Measurements from ENCODE around the gene KIFC1. TPM values are rescaled to one million over a fixed set of nuclear protein-coding genes. Genes with fewer than 3 reads are reported as not detected.
"Not testable (repeated sequence)": the region's sequence is repeated elsewhere in the genome, so short reads cannot be mapped to it uniquely, and the experiment has no call there.

KIFC1 gene
- total RNA-seq, 1 donor from 2014 or later: 0.26 TPM

DNA sequence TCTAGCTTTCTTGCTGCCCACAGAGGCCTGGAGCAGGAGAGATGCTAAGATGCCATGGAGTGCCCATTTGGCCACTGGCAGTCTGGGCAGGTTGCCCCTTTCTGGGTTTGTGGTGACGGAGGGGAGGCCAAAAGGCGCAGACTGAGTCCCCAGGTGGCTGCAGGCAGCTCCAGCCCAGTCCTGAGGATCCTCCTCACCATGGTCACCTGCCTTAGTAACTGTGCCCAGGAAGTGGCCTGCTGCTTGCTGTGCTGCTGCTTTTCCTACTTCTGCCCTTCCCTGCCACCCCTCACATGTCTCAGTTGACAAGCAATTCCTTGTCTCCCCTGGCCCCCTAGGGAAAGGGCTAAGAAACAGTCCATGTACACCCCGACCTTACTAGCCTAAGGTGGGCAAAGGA is 35.3 kb upstream of the KIFC1 start:
- DNase-seq (ENCODE audit: low read depth): no peak
- Histone ChIP-seq H3K36me3 (ENCODE audit: control insufficient read depth, insufficient read depth, low read length) (no peaks in the 10 kb centered on the region), H3K27me3 (ENCODE audit: control insufficient read depth, insufficient read depth, low read length) (no peaks in the 10 kb centered on the region), H3K4me3 (ENCODE audit: low read depth, low read length) (no peak overlapping the region)
- FAIRE-seq: no peak
- TF ChIP-seq, protein P1, sequence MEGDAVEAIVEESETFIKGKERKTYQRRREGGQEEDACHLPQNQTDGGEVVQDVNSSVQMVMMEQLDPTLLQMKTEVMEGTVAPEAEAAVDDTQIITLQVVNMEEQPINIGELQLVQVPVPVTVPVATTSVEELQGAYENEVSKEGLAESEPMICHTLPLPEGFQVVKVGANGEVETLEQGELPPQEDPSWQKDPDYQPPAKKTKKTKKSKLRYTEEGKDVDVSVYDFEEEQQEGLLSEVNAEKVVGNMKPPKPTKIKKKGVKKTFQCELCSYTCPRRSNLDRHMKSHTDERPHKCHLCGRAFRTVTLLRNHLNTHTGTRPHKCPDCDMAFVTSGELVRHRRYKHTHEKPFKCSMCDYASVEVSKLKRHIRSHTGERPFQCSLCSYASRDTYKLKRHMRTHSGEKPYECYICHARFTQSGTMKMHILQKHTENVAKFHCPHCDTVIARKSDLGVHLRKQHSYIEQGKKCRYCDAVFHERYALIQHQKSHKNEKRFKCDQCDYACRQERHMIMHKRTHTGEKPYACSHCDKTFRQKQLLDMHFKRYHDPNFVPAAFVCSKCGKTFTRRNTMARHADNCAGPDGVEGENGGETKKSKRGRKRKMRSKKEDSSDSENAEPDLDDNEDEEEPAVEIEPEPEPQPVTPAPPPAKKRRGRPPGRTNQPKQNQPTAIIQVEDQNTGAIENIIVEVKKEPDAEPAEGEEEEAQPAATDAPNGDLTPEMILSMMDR (IDR thresholded peaks at IDR 0.05; ENCODE audit: insufficient read depth, low read length, severe bottlenecking): no peak

DNA sequence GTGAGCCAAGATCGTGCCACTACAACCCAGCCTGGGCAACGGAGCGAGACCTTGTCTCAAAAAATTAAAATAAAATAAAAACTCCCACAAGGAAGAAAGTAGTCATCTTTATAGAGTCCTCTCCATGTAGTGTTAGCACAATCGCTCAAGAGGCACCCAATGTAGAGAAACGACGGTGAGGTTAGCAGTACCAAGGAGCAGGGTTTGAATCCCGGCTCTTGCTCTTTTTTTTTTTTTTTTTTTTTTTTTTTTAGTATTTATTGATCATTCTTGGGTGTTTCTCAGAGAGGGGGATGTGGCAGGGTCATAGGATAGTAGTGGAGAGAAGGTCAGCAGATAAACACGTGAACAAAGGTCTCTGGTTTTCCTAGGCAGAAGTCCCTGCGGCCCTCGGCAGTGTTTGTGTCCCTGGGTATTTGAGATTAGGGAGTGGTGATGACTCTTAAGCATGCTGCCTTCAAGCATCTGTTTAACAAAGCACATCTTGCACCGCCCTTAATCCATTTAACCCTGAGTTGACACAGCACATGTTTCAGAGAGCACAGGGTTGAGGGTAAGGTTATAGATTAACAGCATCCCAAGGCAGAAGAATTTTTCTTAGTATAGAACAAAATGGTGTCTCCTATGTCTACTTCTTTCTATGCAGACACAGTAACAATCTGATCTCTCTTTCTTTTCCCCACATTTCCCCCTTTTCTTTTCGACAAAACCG is 34.3 kb upstream of the KIFC1 start:
- FAIRE-seq; H3K4me3 ChIP-seq (ENCODE audit: low read depth, low read length); DNase-seq (ENCODE audit: low read depth); H3K27me3 ChIP-seq (ENCODE audit: control insufficient read depth, insufficient read depth, low read length); H3K36me3 ChIP-seq (ENCODE audit: control insufficient read depth, insufficient read depth, low read length): not testable (repeated sequence)

DNA sequence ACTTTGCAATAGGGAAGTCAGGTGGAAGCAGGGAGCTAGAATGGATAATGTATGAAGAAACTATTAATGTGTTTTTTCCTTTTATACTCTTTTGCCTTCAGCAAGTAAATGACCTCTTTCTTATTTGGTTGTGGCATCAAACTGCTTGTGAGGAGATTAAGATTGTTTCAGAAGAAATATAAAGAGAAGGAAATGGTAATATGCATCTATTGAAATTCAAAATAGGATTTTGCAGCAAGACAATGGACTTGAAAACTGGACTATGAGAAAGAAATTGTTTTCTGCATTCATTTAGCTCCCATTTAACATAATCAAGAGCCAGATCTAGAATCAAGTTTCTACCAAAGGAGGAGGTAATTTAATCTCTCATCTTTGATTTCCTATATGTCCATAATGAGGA is 32.3 kb upstream of the KIFC1 start:
- H3K27me3 ChIP-seq (ENCODE audit: control insufficient read depth, insufficient read depth, low read length): no peaks in the 10 kb centered on the region
- FAIRE-seq (no peak), DNase-seq (ENCODE audit: low read depth) (no peak)
- H3K36me3 ChIP-seq (ENCODE audit: control insufficient read depth, insufficient read depth, low read length): no peaks in the 10 kb centered on the region
- no peak overlapping the region for H3K4me3 ChIP-seq (ENCODE audit: low read depth, low read length)
- TF ChIP-seq, protein P1 (IDR thresholded peaks at IDR 0.05; ENCODE audit: insufficient read depth, low read length, severe bottlenecking): no peak

DNA sequence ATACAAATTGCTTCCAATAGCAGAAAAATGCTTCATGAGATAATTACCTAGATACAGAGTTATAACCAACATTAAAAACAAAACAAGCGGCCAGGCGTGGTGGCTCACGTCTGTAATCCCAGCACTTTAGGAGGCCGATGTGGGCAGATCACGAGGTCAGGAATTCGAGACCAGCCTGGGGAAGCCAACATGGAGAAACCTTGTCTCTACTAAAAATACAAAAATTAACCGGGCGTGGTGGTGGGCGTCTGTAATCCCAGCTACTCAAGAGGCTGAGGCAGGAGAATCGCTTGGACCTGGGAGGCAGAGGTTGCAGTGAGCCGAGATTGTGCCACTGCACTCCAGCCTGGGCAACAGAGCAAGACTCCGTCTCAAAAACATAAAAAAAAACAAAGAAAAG is 28.1 kb upstream of the KIFC1 start:
- H3K4me3 ChIP-seq (ENCODE audit: low read depth, low read length); H3K36me3 ChIP-seq (ENCODE audit: control insufficient read depth, insufficient read depth, low read length); FAIRE-seq; DNase-seq (ENCODE audit: low read depth); H3K27me3 ChIP-seq (ENCODE audit: control insufficient read depth, insufficient read depth, low read length): not testable (repeated sequence)

DNA sequence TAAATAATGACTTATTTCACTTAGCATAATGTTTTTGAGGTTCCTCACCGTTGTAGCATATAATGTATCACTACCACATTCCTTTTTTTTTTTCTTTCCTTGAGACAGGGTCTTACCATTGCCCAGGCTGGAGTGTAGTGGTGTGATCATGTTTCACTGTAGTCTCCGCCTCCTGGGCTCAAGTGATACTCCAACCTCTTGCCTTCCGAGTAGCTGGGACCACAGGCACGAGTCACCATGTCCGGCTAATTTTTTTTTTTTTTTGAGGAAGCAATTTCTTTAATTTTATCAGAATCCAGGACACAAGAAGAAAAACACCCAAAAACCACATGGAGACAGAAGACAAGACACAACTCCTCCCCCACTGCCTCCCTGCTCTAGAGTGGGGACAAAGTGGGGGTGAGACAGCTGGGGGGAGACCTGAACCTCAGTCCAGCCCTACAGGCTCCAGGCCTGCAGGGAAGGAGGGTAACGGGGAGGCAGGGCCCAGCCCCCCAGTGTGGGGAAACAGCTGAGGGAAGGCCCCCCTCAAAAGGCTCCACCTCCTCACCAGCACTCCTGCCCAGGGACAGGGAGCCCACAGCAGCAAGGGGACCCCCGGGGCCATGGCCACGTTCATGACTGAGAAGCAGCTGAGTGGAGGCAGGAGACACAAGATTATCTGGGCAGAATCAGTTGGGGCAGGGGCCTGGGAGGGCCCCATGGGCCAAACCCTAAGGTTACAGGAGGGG is 27.0 kb upstream of the KIFC1 start:
- not testable (repeated sequence) for H3K27me3 ChIP-seq (ENCODE audit: control insufficient read depth, insufficient read depth, low read length); H3K4me3 ChIP-seq (ENCODE audit: low read depth, low read length); FAIRE-seq; H3K36me3 ChIP-seq (ENCODE audit: control insufficient read depth, insufficient read depth, low read length)
- DNase-seq (ENCODE audit: low read depth): peak; percentile 33

DNA sequence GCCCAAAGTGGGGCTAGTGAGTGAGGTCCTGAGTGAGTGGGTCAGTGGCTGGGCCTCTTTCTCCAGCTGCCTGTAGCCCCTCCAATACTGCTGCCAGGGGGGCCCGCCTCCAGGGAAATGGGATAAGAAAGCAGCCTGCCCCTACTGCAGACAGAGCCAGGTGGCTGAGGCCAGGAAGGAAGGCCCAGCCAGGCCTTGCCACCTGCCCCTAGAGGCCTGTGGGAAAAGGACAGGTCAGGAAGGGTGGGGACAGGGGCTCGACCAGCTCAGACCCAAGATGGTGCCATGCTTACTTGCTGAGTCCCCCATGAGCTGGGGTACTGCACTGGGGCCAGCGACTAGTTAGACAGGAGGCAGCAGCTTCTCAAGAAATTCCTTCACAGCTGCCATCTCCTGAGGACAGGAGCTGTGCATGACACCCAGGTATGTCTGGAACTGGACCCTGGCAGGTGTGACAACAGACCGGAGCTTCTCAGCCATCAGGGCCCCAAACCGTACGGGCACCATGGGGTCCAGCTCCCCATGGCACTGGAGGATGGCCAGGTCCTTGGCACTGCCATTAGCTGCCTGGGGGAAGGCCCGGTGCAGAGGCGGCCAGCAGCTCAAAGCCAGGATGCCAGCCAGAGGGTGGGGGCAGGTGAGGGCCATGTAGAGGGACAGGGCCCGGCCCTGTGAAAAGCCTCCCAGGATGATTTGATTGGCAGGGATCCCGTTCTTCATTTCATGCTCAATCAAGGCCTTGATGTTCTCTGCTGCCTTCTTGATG is 26.2 kb upstream of the KIFC1 start:
- not testable (repeated sequence) for H3K4me3 ChIP-seq (ENCODE audit: low read depth, low read length); H3K36me3 ChIP-seq (ENCODE audit: control insufficient read depth, insufficient read depth, low read length); H3K27me3 ChIP-seq (ENCODE audit: control insufficient read depth, insufficient read depth, low read length); DNase-seq (ENCODE audit: low read depth)
- FAIRE-seq: peak; percentile 47

DNA sequence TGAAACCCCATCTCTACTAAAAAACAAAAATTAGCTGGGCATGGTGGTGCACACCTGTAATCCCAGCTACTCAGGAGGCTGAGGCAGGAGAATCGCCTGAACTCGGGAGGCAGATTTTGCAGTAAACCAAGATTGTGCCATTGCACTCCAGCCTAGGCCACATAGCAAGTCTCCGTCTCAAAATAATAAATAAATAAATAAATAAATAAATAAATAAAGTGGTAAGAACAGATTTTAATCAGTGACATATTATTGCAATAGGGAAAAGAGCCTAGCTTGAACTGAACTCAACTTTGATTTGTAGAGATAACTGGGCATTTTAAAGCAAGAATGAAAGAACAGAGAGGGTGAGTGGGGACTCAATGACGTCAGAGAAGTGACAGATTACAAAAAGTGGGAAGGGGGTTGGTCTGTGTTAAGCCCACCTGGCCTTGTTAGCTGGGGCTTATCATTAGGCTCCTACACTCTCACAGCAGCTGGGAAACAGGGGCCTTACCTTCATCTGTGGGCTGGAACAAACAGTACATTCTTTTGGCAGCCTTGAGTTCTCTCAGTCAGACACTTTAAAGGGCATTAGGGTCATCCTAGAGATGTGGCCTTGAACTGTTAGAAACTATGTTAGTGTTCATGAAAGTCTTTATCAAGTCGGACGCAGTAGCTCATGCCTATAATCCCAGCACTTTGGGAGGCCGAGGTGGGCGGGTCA is 24.5 kb upstream of the KIFC1 start:
- TF ChIP-seq, protein P1 (IDR thresholded peaks at IDR 0.05; ENCODE audit: insufficient read depth, low read length, severe bottlenecking): no peak
- no peaks in the 10 kb centered on the region for H3K36me3 ChIP-seq (ENCODE audit: control insufficient read depth, insufficient read depth, low read length)
- FAIRE-seq: no peak

DNA sequence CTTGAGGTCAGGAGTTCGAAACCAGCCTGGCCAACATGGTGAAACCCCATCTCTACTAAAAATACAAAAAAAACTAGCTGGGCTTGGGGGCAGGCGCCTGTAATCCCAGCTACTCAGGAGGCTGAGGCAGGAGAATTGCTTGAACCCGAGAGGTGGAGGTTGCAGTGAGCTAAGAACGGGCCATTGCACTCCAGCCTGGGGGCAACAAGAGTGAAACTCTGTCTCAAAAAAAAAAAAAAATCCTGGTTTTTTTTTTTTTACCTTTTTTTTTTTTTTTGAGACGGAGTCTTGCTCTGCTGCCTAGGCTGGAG is 24.0 kb upstream of the KIFC1 start:
- FAIRE-seq; H3K36me3 ChIP-seq (ENCODE audit: control insufficient read depth, insufficient read depth, low read length); H3K27me3 ChIP-seq (ENCODE audit: control insufficient read depth, insufficient read depth, low read length); H3K4me3 ChIP-seq (ENCODE audit: low read depth, low read length); DNase-seq (ENCODE audit: low read depth): not testable (repeated sequence)

More for the DNA sequence above, 24.5 kb upstream of the KIFC1 start:
- Histone ChIP-seq H3K4me3 (ENCODE audit: low read depth, low read length) (no peak overlapping the region), H3K27me3 (ENCODE audit: control insufficient read depth, insufficient read depth, low read length) (no peaks in the 10 kb centered on the region)
- no peak for DNase-seq (ENCODE audit: low read depth)

DNA sequence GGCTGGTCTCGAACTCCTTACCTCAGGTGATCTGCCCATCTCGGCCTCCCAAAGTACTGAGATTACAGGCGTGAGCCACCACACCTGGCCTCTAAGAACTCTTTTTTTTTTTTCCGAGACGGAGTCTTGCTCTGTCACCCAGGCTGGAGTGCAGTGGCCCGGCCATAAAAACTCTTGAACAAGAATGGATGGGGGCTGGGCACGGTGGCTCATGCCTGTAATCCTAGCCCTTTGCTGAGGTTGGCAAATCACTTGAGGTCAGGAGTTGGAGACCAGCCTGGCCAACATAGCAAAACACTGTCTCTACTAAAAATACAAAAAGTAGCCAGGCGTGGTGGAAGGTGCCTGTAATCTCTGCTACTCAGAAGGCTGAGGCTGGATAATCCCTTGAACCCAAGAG is 19.7 kb upstream of the KIFC1 start:
- DNase-seq (ENCODE audit: low read depth); H3K4me3 ChIP-seq (ENCODE audit: low read depth, low read length); H3K36me3 ChIP-seq (ENCODE audit: control insufficient read depth, insufficient read depth, low read length); H3K27me3 ChIP-seq (ENCODE audit: control insufficient read depth, insufficient read depth, low read length); FAIRE-seq: not testable (repeated sequence)

All from bronchial epithelial cell (primary cell).